GM08714 (cell line): Measurements from ENCODE around the gene ACSL6.

Source experiments
- H3K4me3 ChIP-seq: fragments of 200-500 bp; sonication (Bioruptor generic); 2 replicates; pipeline ENCODE4 v1.5.1; 2014; ENCODE audit warnings: mild to moderate bottlenecking, low read length, inconsistent platforms
- ZNF274 ChIP-seq: IDR thresholded peaks from 2 replicates; pipeline ENCODE4 v1.6.1; 2012; ENCODE audit warnings: mild to moderate bottlenecking, low read depth, low read length

The ACSL6 gene

GRCh38 chr5:132013006-132013689, 1.7 kb upstream of the ACSL6 start:
- no peak overlapping the region for H3K4me3 ChIP-seq
- TF ChIP-seq ZNF274: no peak

GRCh38 chr5:132012371-132013005, 1.0 kb upstream of the ACSL6 start:
- TF ChIP-seq ZNF274: no peak
- H3K4me3 ChIP-seq: no peak overlapping the region

- H3K4me3 ChIP-seq: no peak overlapping the region; the same call in 1 of the 2 replicates
- TF ChIP-seq ZNF274: no peak
Measured at GRCh38 chr5:132010989-132011621, 353 bp downstream of the ACSL6 start.

DNA sequence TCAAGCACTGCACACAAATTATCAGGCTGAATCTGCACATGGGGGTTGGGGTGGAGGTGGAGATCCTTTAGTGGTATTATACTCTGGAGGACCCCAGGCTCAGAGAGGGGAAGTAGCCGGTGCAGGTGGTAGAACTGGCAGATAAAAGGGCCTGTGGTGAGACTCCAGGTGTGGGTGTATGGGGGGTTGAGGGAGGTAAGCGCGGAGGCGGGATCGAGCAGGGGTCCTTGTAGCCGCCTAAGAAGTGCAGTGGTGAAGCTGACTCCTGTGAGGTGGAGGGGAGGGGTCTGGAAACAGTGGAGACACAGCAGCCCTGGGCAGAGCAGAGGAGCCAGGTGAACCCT, 841 bp downstream of the ACSL6 start:
- H3K4me3 ChIP-seq: no peak overlapping the region

GRCh38 chr5:132009706-132010405, 1.6 kb downstream of the ACSL6 start:
- H3K4me3 ChIP-seq: no peak overlapping the region
- no peak for TF ChIP-seq ZNF274

More for the DNA sequence above, 841 bp downstream of the ACSL6 start:
- no peak for TF ChIP-seq ZNF274

DNA sequence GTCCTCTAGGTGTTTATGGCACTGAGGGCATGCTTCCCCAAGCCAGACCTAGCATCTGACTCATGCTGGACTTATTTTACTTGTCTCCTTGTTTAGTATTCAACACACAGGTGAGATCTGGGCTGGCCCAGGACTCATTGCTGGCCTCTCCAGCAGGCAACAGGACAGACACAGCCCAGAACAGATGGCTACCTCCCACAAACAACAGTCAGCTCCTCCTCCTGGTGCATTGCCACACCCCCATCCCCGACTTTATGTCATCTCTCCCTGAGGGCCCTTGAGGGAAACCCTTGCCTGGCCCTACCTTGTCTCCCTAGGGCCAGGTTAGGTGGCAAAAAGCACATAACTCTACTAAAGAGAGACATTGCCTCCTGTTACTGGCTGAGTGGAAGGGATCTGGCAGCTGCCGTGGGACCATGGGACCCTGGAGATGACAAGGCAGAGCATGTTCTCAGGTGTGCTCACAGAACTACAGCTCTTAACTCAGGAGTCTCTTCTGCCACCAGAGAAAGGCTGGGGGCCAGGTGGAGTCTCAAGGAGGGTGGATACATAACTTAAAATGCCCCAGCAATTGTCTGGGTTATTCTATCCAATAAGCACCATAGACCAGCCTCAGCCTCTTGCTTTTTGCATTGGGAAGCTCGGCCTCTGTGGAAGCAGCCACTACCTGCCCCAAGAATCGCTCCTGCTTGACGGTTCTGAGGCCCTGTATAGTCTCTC, 2.3 kb downstream of the ACSL6 start:
- H3K4me3 ChIP-seq: no peak overlapping the region
- TF ChIP-seq ZNF274: no peak

DNA sequence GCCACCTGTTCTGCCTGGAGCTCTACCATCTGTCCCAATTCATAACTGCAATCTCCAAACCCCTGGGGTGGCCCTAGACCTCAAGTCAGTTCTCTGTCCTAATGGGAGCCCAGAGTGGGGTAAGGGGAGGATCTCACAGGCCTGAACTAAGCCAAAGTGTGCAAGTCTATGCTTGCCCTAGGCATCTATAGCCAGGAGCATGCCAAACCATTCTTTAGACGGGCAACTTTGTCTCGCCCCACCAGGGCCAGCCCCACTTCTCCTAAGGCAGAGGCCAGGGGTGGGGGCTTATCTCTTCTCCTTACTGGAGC, 3.3 kb downstream of the ACSL6 start:
- TF ChIP-seq ZNF274: no peak
- no peak overlapping the region for H3K4me3 ChIP-seq

GRCh38 chr5:132007399-132008162, 3.9 kb downstream of the ACSL6 start:
- no peak for TF ChIP-seq ZNF274
- no peak overlapping the region for H3K4me3 ChIP-seq

- no peak for TF ChIP-seq ZNF274
- no peak overlapping the region for H3K4me3 ChIP-seq
Measured at GRCh38 chr5:132006331-132007120, 4.9 kb downstream of the ACSL6 start.

- H3K4me3 ChIP-seq: no peak overlapping the region
- TF ChIP-seq ZNF274: no peak
Measured at GRCh38 chr5:132005591-132005990, 5.9 kb downstream of the ACSL6 start.

DNA sequence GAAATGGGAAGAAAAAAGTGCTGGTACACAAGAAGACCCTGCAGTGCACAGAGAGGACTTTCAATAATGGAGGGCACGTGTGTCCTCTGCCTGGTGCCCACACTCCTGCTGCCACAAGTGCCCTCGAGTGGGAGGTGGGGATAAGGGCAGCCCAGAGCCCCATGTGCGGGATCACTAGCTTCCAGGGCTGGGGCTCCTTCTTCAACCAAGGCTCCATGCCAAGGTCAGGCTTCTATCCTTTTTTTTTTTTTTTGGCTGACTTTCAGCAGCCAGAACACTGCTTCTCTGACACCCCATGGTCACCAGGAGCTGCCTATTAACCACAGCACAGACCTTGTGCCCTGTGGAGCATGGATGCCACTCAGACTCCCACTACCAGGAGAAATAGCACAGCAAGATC, 7.5 kb downstream of the ACSL6 start:
- no peak overlapping the region for H3K4me3 ChIP-seq
- TF ChIP-seq ZNF274: no peak

- TF ChIP-seq ZNF274: no peak
- no peak overlapping the region for H3K4me3 ChIP-seq
Measured at GRCh38 chr5:132003170-132003744, 8.2 kb downstream of the ACSL6 start.
